Esophagus muscularis mucosa (tissue), 3 donors: ENCODE data around the gene CASP14.

ENCODE experiments used
- EP300 ChIP-seq: sonication (generic); formaldehyde crosslinking; IDR thresholded peaks from one replicate; pipeline ENCODE4 v1.6.1; 2017; ENCODE audit warnings: antibody characterized with exemption
- TF ChIP-seq, protein P1 (sequence below), 3 experiments: fragments of 200-600 bp in 2 of 3; fragments of 450-650 bp in 1 of 3; sonication (generic) in 2 of 3; IDR thresholded peaks; one replicate each; pipeline ENCODE4 v1.5.1; 2017 to 2019; ENCODE audit warnings: antibody characterized with exemption in 3 of 3, mild to moderate bottlenecking in 2 of 3, moderate library complexity in 1 of 3

DNA sequence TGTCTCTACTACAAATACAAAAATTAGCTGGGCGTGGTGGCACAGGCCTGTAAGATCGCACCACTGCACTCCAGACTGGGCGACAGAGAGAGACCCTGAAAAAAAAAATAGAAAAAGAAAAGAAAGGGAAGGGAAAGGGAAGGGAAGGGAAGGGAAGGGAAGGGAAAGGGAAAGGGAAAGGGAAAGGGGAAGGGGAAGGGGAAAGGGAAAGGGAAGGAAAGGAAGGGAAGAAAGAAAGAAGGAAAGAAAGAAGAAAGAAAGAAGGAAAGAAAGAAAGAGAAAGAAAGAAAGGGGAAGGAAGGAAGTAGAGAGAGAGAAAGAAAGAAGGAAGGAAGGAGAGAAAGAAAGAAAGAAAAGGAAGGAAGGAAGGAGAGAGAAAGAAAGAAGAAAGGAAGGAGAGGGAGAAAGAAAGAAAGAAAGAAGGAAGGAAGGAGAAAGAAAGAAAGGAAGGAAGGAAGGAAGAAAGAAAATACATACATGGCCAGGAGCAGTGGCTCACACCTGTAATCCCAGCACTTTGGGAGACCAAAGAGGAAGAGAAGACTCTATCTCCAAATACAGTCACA lies 49.8 kb downstream of the CASP14 start:
- TF ChIP-seq EP300: no peak
- TF ChIP-seq, protein P1, sequence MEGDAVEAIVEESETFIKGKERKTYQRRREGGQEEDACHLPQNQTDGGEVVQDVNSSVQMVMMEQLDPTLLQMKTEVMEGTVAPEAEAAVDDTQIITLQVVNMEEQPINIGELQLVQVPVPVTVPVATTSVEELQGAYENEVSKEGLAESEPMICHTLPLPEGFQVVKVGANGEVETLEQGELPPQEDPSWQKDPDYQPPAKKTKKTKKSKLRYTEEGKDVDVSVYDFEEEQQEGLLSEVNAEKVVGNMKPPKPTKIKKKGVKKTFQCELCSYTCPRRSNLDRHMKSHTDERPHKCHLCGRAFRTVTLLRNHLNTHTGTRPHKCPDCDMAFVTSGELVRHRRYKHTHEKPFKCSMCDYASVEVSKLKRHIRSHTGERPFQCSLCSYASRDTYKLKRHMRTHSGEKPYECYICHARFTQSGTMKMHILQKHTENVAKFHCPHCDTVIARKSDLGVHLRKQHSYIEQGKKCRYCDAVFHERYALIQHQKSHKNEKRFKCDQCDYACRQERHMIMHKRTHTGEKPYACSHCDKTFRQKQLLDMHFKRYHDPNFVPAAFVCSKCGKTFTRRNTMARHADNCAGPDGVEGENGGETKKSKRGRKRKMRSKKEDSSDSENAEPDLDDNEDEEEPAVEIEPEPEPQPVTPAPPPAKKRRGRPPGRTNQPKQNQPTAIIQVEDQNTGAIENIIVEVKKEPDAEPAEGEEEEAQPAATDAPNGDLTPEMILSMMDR (IDR thresholded peaks at IDR 0.05): no peak
